ENCODE data around the gene PBX3.

Gene PBX3

DNA sequence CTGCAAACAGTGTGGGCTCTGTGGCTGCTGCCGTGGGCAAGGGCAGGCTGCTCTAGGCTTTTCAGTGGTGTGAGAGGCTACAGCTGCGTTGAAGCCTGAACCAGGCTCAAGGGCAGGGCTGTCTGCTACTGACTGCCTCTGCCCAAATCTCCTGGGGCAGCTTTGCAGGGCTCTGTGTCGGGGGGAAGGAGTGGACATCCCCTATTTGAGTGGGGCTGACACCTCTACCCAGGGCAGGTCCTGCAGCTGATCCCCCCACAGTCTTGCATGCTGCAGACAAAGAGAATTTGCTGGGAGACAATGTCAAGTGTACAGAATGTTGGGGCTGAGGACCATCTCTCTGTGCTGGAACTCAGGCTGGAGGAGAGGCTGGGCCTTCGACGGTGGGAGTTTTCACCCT is 240.2 kb downstream of the PBX3 start:
- H3K14ac ChIP-seq (ENCODE audit: low read length), result no peak overlapping the region
- H2AK5ac ChIP-seq (ENCODE audit: low read depth, low read length), result peak overlapping the region; percentile 66
- no peaks in the 10 kb centered on the region for H3K36me3 ChIP-seq (replicated peaks in 1 of 2; ENCODE audit: control insufficient read depth in 2 of 2, insufficient read depth in 2 of 2, low read length in 2 of 2)
- no peak for DNase-seq (ENCODE audit: low spot score)
- no peak overlapping the region for H4K91ac ChIP-seq (ENCODE audit: low read depth, low read length, poor library complexity)
- no peak overlapping the region for H4K8ac ChIP-seq (ENCODE audit: low read depth, low read length)
- no peak overlapping the region for H2BK120ac ChIP-seq (ENCODE audit: low read depth, low read length)
- no peaks in the 10 kb centered on the region for H3K4me1 ChIP-seq (ENCODE audit: control insufficient read depth in 2 of 2, insufficient read depth in 1 of 2, low read depth in 1 of 2, low read length in 2 of 2)
- no peak overlapping the region for H3K4ac ChIP-seq (ENCODE audit: low read length)
- no peaks in the 10 kb centered on the region for H3K27me3 ChIP-seq (ENCODE audit: control insufficient read depth in 3 of 3, insufficient read depth in 3 of 3, low read depth in 1 of 3, low read length in 3 of 3)
- peak overlapping the region; percentile 65 for H3K18ac ChIP-seq (ENCODE audit: low read length)
- H3K27ac ChIP-seq (replicated peaks; ENCODE audit: low read length), result no peak overlapping the region
- peak overlapping the region; percentile 60 for H3K23ac ChIP-seq (ENCODE audit: low read depth, low read length, poor library complexity)
- H3K9ac ChIP-seq (ENCODE audit: low read depth, low read length, poor library complexity), result no peak overlapping the region
- no peak overlapping the region for H2BK12ac ChIP-seq (ENCODE audit: low read length)
- no peaks in the 10 kb centered on the region for H3K9me3 ChIP-seq (replicated peaks in 1 of 2; ENCODE audit: control insufficient read depth in 2 of 2, insufficient read depth in 1 of 2, low read depth in 1 of 2, low read length in 2 of 2)
- H2BK5ac ChIP-seq (ENCODE audit: low read length), result no peak overlapping the region
- H2BK15ac ChIP-seq (ENCODE audit: low read length), result peak overlapping the region; percentile 21
- H3K4me3 ChIP-seq (ENCODE audit: low read length in 2 of 2), result no peak overlapping the region
- H3K79me1 ChIP-seq (ENCODE audit: low read depth, low read length), result no peaks in the 10 kb centered on the region
- H2AFZ ChIP-seq (ENCODE audit: low read length), result no peak overlapping the region
- no CpG with 5 or more reads among the region's 5 CpGs for WGBS, 2 donors (ENCODE audit: extremely low coverage in 2 of 2, insufficient read length in 2 of 2, insufficient replicate concordance in 1 of 2)
- no peak overlapping the region for H3K4me2 ChIP-seq (ENCODE audit: insufficient read depth, low read length, poor library complexity, severe bottlenecking)

DNA sequence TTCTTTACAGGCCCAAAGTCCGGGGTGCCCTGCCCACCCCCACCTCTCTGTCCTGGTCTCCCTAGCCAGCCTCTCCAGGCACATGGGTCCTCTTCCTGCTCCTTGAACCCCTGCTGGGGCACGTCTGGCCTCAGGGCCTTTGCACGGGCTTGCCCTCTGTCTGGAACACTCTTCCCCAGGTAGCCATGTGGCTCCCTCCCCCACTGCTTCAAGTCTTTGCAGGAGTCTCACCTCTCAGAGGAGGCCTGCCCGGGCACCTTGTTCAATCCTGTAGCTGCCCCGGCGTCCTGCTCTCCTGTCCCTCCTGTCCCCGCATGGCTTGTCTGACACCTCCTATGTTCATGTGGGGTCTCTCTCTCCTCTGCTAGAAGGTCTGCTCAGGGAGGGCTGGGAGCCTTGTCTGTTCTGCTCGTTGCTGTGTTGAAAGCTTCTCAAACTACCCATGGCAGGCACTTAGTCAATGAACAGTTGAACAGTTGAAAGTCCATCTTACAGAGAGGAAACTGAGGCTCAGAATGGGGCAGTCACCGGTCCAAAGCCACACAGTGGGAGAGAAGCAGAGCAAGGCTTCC is 241.4 kb downstream of the PBX3 start:
- Histone ChIP-seq H2BK12ac (ENCODE audit: low read length) (peak overlapping the region; percentile 25), H3K14ac (ENCODE audit: low read length) (no peak overlapping the region)
- WGBS, 2 donors (ENCODE audit: extremely low coverage in 2 of 2, insufficient read length in 2 of 2, insufficient replicate concordance in 1 of 2), result no CpG with 5 or more reads among the region's 9 CpGs

DNA sequence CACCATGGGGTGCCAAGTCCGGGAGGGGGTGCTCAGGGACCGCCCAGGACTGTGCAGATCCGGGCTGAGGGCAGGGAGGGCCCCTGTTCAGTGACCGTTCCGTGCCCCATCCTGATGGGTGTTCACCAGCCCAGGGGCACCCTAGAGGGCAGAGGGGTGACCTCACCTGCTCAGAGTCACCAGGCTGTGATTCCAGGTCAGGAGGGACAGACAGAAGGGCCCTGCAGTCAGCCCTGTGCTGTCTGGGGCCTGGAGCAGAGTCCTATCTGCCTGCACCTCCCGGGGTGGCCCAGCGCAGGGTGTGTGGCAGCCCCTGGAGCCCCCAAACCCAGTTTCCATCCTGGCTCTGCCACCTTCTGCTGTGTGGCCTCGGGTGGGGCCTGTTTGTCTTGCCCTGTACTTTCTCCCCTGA is 241.9 kb downstream of the PBX3 start:
- Histone ChIP-seq H3K9ac (ENCODE audit: low read depth, low read length, poor library complexity) (peak overlapping the region; percentile 9), H4K8ac (ENCODE audit: low read depth, low read length) (no peak overlapping the region), H3K4ac (ENCODE audit: low read length) (no peak overlapping the region), H4K91ac (ENCODE audit: low read depth, low read length, poor library complexity) (peak overlapping the region; percentile 17), H3K4me2 (ENCODE audit: insufficient read depth, low read length, poor library complexity, severe bottlenecking) (no peak overlapping the region), H2BK15ac (ENCODE audit: low read length) (peak overlapping the region; percentile 72), H3K36me3 (replicated peaks in 1 of 2; ENCODE audit: control insufficient read depth in 2 of 2, insufficient read depth in 2 of 2, low read length in 2 of 2) (no peaks in the 10 kb centered on the region), H2BK5ac (ENCODE audit: low read length) (no peak overlapping the region), H2AFZ (ENCODE audit: low read length) (no peak overlapping the region), H3K14ac (ENCODE audit: low read length) (peak overlapping the region; percentile 67), H3K4me1 (ENCODE audit: control insufficient read depth in 2 of 2, insufficient read depth in 1 of 2, low read depth in 1 of 2, low read length in 2 of 2) (peaks cover 0 to 2% of the 10 kb centered on the region in 2 donors), H3K23ac (ENCODE audit: low read depth, low read length, poor library complexity) (peak overlapping the region; percentile 34), H3K4me3 (ENCODE audit: low read length in 2 of 2) (no peak overlapping the region), H2AK5ac (ENCODE audit: low read depth, low read length) (peak overlapping the region; percentile 81), H3K18ac (ENCODE audit: low read length) (peak overlapping the region; percentile 87), H3K27ac (replicated peaks; ENCODE audit: low read length) (no peak overlapping the region), H3K9me3 (replicated peaks in 1 of 2; ENCODE audit: control insufficient read depth in 2 of 2, insufficient read depth in 1 of 2, low read depth in 1 of 2, low read length in 2 of 2) (no peaks in the 10 kb centered on the region), H3K79me1 (ENCODE audit: low read depth, low read length) (no peaks in the 10 kb centered on the region), H3K27me3 (ENCODE audit: control insufficient read depth in 3 of 3, insufficient read depth in 3 of 3, low read depth in 1 of 3, low read length in 3 of 3) (no peaks in the 10 kb centered on the region), H2BK12ac (ENCODE audit: low read length) (no peak overlapping the region), H2BK120ac (ENCODE audit: low read depth, low read length) (no peak overlapping the region)
- no peak for DNase-seq (ENCODE audit: low spot score)
- no CpG with 5 or more reads among the region's 8 CpGs for WGBS, 2 donors (ENCODE audit: extremely low coverage in 2 of 2, insufficient read length in 2 of 2, insufficient replicate concordance in 1 of 2)

More for the DNA sequence above, 241.4 kb downstream of the PBX3 start:
- Histone ChIP-seq H3K18ac (ENCODE audit: low read length) (peak overlapping the region; percentile 44), H2BK5ac (ENCODE audit: low read length) (no peak overlapping the region), H3K4me1 (ENCODE audit: control insufficient read depth in 2 of 2, insufficient read depth in 1 of 2, low read depth in 1 of 2, low read length in 2 of 2) (peaks cover 0 to 2% of the 10 kb centered on the region in 2 donors), H2AFZ (ENCODE audit: low read length) (no peak overlapping the region), H3K79me1 (ENCODE audit: low read depth, low read length) (no peaks in the 10 kb centered on the region), H3K23ac (ENCODE audit: low read depth, low read length, poor library complexity) (peak overlapping the region; percentile 34), H3K4me2 (ENCODE audit: insufficient read depth, low read length, poor library complexity, severe bottlenecking) (no peak overlapping the region), H3K27me3 (ENCODE audit: control insufficient read depth in 3 of 3, insufficient read depth in 3 of 3, low read depth in 1 of 3, low read length in 3 of 3) (no peaks in the 10 kb centered on the region), H3K9ac (ENCODE audit: low read depth, low read length, poor library complexity) (peak overlapping the region; percentile 9), H3K36me3 (replicated peaks in 1 of 2; ENCODE audit: control insufficient read depth in 2 of 2, insufficient read depth in 2 of 2, low read length in 2 of 2) (no peaks in the 10 kb centered on the region), H3K9me3 (replicated peaks in 1 of 2; ENCODE audit: control insufficient read depth in 2 of 2, insufficient read depth in 1 of 2, low read depth in 1 of 2, low read length in 2 of 2) (no peaks in the 10 kb centered on the region), H2AK5ac (ENCODE audit: low read depth, low read length) (no peak overlapping the region), H4K91ac (ENCODE audit: low read depth, low read length, poor library complexity) (no peak overlapping the region), H2BK120ac (ENCODE audit: low read depth, low read length) (no peak overlapping the region), H3K4me3 (ENCODE audit: low read length in 2 of 2) (no peak overlapping the region), H3K27ac (replicated peaks; ENCODE audit: low read length) (no peak overlapping the region), H2BK15ac (ENCODE audit: low read length) (no peak overlapping the region), H4K8ac (ENCODE audit: low read depth, low read length) (no peak overlapping the region), H3K4ac (ENCODE audit: low read length) (no peak overlapping the region)
- no peak for DNase-seq (ENCODE audit: low spot score)

DNA sequence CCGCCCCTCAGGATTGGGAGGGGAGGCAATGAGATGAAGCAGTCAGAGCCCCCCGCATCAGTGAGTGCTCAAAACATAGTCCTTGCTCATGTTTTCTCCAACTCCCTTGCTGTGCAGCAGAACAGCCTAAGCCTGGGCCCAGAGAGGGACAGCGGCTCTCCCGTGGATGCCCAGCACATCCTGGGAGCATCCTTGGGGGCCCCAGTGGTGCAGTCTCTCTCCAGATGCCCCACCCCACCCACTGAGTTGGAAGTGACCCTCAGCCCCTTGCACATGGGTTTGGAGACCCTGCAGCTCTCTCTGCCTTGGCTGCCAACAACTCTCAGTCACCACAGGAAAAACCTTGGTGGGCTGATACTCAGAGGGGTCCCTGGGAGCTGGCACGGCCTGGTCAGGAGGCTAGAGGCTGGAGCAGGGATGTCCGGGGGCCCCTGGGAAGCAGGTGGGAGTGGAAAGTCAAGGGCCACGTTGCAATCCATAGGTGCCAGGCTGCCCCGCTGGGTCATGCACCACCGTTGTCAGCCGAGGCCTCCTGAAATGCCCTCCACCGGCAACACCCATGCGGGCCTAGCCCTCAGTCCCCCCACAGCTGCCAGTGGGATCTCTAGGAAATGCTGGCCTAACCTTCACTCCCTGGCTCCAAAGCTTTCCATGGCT is 242.5 kb downstream of the PBX3 start:
- Histone ChIP-seq H3K23ac (ENCODE audit: low read depth, low read length, poor library complexity) (peak overlapping the region; percentile 25), H2BK5ac (ENCODE audit: low read length) (peak overlapping the region; percentile 14), H2BK12ac (ENCODE audit: low read length) (no peak overlapping the region), H4K91ac (ENCODE audit: low read depth, low read length, poor library complexity) (peak overlapping the region; percentile 17), H2BK15ac (ENCODE audit: low read length) (peak overlapping the region; percentile 77), H2BK120ac (ENCODE audit: low read depth, low read length) (peak overlapping the region; percentile 88), H3K4me3 (ENCODE audit: low read length in 2 of 2) (no peak overlapping the region), H2AK5ac (ENCODE audit: low read depth, low read length) (peak overlapping the region; percentile 81), H3K27ac (replicated peaks; ENCODE audit: low read length) (no peak overlapping the region), H3K9ac (ENCODE audit: low read depth, low read length, poor library complexity) (peak overlapping the region; percentile 10), H3K4ac (ENCODE audit: low read length) (no peak overlapping the region), H3K4me1 (ENCODE audit: control insufficient read depth in 2 of 2, insufficient read depth in 1 of 2, low read depth in 1 of 2, low read length in 2 of 2) (peaks cover 0 to 2% of the 10 kb centered on the region in 2 donors), H3K14ac (ENCODE audit: low read length) (peak overlapping the region; percentile 92), H3K4me2 (ENCODE audit: insufficient read depth, low read length, poor library complexity, severe bottlenecking) (no peak overlapping the region), H3K36me3 (replicated peaks in 1 of 2; ENCODE audit: control insufficient read depth in 2 of 2, insufficient read depth in 2 of 2, low read length in 2 of 2) (no peaks in the 10 kb centered on the region), H3K9me3 (replicated peaks in 1 of 2; ENCODE audit: control insufficient read depth in 2 of 2, insufficient read depth in 1 of 2, low read depth in 1 of 2, low read length in 2 of 2) (no peaks in the 10 kb centered on the region), H3K27me3 (ENCODE audit: control insufficient read depth in 3 of 3, insufficient read depth in 3 of 3, low read depth in 1 of 3, low read length in 3 of 3) (no peaks in the 10 kb centered on the region), H3K79me1 (ENCODE audit: low read depth, low read length) (no peaks in the 10 kb centered on the region), H2AFZ (ENCODE audit: low read length) (no peak overlapping the region), H3K18ac (ENCODE audit: low read length) (peak overlapping the region; percentile 87), H4K8ac (ENCODE audit: low read depth, low read length) (peak overlapping the region; percentile 73)
- no CpG with 5 or more reads among the region's 12 CpGs for WGBS, 2 donors (ENCODE audit: extremely low coverage in 2 of 2, insufficient read length in 2 of 2, insufficient replicate concordance in 1 of 2)
- DNase-seq (ENCODE audit: low spot score), result no peak
